Ovary (tissue), 9 donors: Measurements from ENCODE around the gene ELOVL2. TPM values are rescaled to one million over a fixed set of nuclear protein-coding genes. Genes with fewer than 3 reads are reported as not detected.
A peak's percentile ranks its signal among the peaks of the same experiment; 100 is the strongest.

ENCODE experiments used
- DNase-seq, 5 donors: peaks; one replicate each; pipeline ENCODE4 v3.0.0-alpha.2; 2019 to 2020
- H3K27ac ChIP-seq, 2 donors: fragments of 200-600 bp; one replicate each; pipeline versions ENCODE4 v1.5.1 to v1.8.0; 2019 to 2022
- H3K27me3 ChIP-seq: fragments of 200-600 bp; one replicate; pipeline ENCODE4 v1.8.0; 2022
- H3K36me3 ChIP-seq: fragments of 200-600 bp; sonication (generic); one replicate; pipeline ENCODE4 v1.5.1; 2019
- H3K4me1 ChIP-seq: one replicate; pipeline ENCODE4 v1.8.1; 2013; ENCODE audit warnings: mild to moderate bottlenecking, moderate library complexity; ENCODE audit not compliant: insufficient read depth
- H3K4me3 ChIP-seq: fragments of 200-600 bp; sonication (generic); one replicate; pipeline ENCODE4 v1.5.1; 2017
- H3K9me3 ChIP-seq, 2 donors: fragments of 200-600 bp in 1 of 2; sonication (generic) in 1 of 2; one replicate each; pipeline versions ENCODE4 v1.5.1 to v1.8.1; 2013 to 2019; ENCODE audit warnings: mild to moderate bottlenecking in 1 of 2, moderate library complexity in 1 of 2
- EP300 ChIP-seq: sonication (generic); formaldehyde crosslinking; IDR thresholded peaks from one replicate; pipeline ENCODE4 v1.6.1; 2017; ENCODE audit warnings: antibody characterized with exemption
- POLR2A ChIP-seq: fragments of 450-650 bp; IDR thresholded peaks from one replicate; pipeline ENCODE4 v1.6.1; 2017; ENCODE audit warnings: antibody characterized with exemption, mild to moderate bottlenecking, moderate library complexity
- WGBS, 3 donors: extraction: QIAGEN DNeasy Blood & Tissue Kit in 1 of 3; methylation state at CpG; one replicate each; pipeline versions ENCODE4 v1.1.5 to v1.1.7; 2013 to 2017; 5-methylcytosine and 5-hydroxymethylcytosine counted together
- intact Hi-C, 4 donors: fragments of 100-400 bp; cut with DNase I; formaldehyde crosslinking; loops; one replicate each; pipeline versions ENCODE4 v1.11.0 to v1.15.1; 2022 to 2023
- polyA plus RNA-seq, 2 donors: library from polyadenylated mRNA; stranded (reverse); fragments of 200-250 nt in 1 of 2; fragments of 350-450 nt in 1 of 2; fragmentation: Illumina TruSeq in 1 of 2; extraction: RNeasy Lipid Tissue Mini Kit (QIAGEN cat#74804) in 1 of 2; gene quantifications; one replicate each; pipeline ENCODE4 v1.2.3, GENCODE V29; 2013 to 2014
- total RNA-seq, 7 donors: library from RNA; depleted of rRNA in 2 of 7; stranded (reverse); fragments of >200 nt in 2 of 7; fragmentation: NEBNext Ultra II Directional in 3 of 7; extraction: Animal tissue kit (Norgen Biotek cat#: 25700) in 3 of 7; gene quantifications; one replicate each; pipeline versions ENCODE4 v1.1.0 to v1.2.4, GENCODE V29; 2016 to 2023
- TF ChIP-seq, protein P1 (sequence below), 3 donors: fragments of 450-650 bp in 2 of 3; fragments of 200-600 bp in 1 of 3; IDR thresholded peaks; one replicate each; pipeline versions ENCODE4 v1.5.1 to v1.8.0; 2016 to 2022; ENCODE audit warnings: antibody characterized with exemption in 3 of 3, mild to moderate bottlenecking in 1 of 3
- donor health status: DM: no; HTN: no; CAD: no; lungs with moderate emphysema.
- donor health status: DM: no; HTN: no; CAD: no.
- donor health status: Bipolar disorder and iron deficiency.
- donor health status: DM: yes; HTN: yes; CAD: no.
- donor health status: DM: no; HTN: no; CAD: no.
- donor health status: DM: yes; HTN: yes; CAD: no.

Gene ELOVL2
- total and polyA plus RNA-seq, 9 donors, result 0.11 to 1.4 (median 0.28) TPM; not detected in 1

DNA sequence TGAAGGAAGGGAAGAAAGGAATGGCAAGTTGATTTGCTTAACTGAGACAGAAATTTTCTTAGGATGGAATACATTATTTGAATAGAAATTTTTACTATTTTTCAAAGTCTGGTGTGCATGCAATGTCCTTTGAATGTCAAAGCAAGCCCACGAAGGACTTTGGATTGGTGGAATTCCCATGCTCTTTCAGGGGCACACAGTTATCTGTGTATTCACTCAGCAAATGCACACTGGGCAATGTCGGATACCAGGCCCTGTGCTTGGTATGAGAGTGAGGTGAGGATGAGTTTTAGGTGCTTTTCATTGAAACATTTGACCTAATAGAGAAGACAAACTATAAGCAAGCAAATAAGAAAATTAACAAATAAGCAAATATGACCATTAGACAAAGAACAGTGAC, 83.9 kb downstream of the ELOVL2 start:
- no peaks in the 10 kb centered on the region for H3K9me3 ChIP-seq
- H3K27me3 ChIP-seq, result no peaks in the 10 kb centered on the region
- peaks cover 2% of the 10 kb centered on the region for H3K4me1 ChIP-seq
- TF ChIP-seq POLR2A (no peak), EP300 (no peak)
- TF ChIP-seq, protein P1, sequence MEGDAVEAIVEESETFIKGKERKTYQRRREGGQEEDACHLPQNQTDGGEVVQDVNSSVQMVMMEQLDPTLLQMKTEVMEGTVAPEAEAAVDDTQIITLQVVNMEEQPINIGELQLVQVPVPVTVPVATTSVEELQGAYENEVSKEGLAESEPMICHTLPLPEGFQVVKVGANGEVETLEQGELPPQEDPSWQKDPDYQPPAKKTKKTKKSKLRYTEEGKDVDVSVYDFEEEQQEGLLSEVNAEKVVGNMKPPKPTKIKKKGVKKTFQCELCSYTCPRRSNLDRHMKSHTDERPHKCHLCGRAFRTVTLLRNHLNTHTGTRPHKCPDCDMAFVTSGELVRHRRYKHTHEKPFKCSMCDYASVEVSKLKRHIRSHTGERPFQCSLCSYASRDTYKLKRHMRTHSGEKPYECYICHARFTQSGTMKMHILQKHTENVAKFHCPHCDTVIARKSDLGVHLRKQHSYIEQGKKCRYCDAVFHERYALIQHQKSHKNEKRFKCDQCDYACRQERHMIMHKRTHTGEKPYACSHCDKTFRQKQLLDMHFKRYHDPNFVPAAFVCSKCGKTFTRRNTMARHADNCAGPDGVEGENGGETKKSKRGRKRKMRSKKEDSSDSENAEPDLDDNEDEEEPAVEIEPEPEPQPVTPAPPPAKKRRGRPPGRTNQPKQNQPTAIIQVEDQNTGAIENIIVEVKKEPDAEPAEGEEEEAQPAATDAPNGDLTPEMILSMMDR (IDR thresholded peaks at IDR 0.05), result no peak
- no peak overlapping the region for H3K27ac ChIP-seq
- WGBS, 3 donors, result 92 to 96% (median 94%) methylated on average over 2 of the region's 2 CpGs
- intact Hi-C loops, result no loop called here
- no peak for DNase-seq
- H3K4me3 ChIP-seq, result no peak overlapping the region
- H3K36me3 ChIP-seq, result no peaks in the 10 kb centered on the region

DNA sequence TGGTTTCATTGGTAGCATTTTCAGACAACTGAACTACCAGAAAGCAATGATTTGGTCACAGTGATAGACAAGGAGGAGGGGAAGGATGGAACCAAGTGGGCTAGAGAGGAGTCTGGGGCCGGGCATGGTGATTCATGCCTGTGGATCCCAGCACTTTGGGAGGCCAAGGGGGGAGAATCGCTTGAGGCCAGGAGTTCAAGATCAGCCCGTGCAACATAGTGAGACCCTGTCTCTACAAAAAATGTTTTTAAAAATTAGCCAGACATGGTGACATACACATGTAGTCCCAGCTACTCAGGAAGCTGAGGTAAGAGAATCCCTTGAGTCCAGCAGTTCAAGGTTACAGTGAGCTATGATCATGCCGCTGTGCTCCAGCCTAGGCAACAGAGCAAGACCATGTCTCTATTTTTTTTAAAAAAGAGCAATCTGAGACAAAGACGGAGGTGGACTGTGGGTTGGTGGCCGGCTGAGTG, 86.7 kb downstream of the ELOVL2 start:
- Histone ChIP-seq H3K9me3 (no peaks in the 10 kb centered on the region), H3K4me1 (no peaks in the 10 kb centered on the region), H3K27ac (no peak overlapping the region), H3K36me3 (no peaks in the 10 kb centered on the region), H3K27me3 (no peaks in the 10 kb centered on the region), H3K4me3 (no peak overlapping the region)
- intact Hi-C loops, result no loop called here
- DNase-seq, result no peak
- WGBS, 3 donors, result 66 to 97% (median 81%) methylated on average over 6 of the region's 6 CpGs
- TF ChIP-seq, protein P1 (IDR thresholded peaks at IDR 0.05), result no peak
- no peak for TF ChIP-seq POLR2A
- TF ChIP-seq EP300, result no peak

DNA sequence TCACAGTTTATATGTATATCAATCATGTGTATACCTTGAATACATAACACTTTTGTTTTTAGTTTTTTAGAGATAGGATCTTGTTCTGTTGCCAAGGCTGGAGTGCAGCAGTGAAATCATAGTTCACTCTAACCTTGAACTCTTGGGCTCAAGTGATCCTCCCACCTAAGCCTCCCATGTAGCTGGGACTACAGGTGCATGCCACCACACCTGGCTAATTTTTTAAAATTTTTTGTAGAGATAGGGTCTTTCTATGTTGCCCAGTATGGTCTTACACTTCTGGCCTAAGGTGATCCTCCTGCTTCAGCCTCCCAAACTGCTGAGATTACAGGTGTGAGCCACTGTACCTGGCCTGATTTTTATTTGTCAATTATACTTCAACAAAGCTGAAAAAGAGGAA, 87.3 kb downstream of the ELOVL2 start:
- H3K27me3 ChIP-seq, result no peaks in the 10 kb centered on the region
- no peaks in the 10 kb centered on the region for H3K4me1 ChIP-seq
- H3K27ac ChIP-seq, result no peak overlapping the region
- H3K36me3 ChIP-seq, result no peaks in the 10 kb centered on the region
- no peaks in the 10 kb centered on the region for H3K9me3 ChIP-seq
- H3K4me3 ChIP-seq, result no peak overlapping the region
- no peak for DNase-seq
- no peak for TF ChIP-seq EP300
- TF ChIP-seq POLR2A, result no peak
- TF ChIP-seq, protein P1 (IDR thresholded peaks at IDR 0.05), result no peak
- intact Hi-C loops, result no loop called here

DNA sequence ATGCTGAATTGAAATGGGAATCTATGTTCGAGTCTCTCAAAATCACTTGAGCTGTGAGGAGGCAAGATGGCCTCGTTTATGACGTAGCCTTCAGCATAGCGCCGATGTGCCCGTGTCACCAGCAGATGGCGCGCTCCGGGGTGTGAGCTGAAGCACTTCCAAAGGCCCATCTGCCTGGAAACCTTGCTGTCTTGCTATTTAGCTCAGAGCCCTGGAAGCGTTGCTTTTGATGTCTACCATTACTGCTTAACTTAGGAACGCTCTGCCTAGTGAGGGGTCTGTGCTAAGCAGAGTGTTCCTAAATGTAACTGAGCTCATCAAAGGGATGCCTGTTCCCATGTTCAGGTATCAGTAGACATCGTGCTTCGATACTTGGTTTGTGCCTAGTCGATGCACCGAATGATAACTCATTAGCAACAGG, 89.5 kb downstream of the ELOVL2 start:
- TF ChIP-seq EP300, result no peak
- TF ChIP-seq, protein P1 (IDR thresholded peaks at IDR 0.05), result peak in 1 of 3 donors; percentile 11
- TF ChIP-seq POLR2A, result no peak
- no peak overlapping the region for H3K27ac ChIP-seq
- H3K4me1 ChIP-seq, result no peaks in the 10 kb centered on the region
- no peaks in the 10 kb centered on the region for H3K9me3 ChIP-seq
- H3K27me3 ChIP-seq, result no peaks in the 10 kb centered on the region
- H3K4me3 ChIP-seq, result no peak overlapping the region
- intact Hi-C loops, result no loop called here
- DNase-seq, result peak in 4 of 5 donors; percentile 15 to 47 (median 18)
- no peaks in the 10 kb centered on the region for H3K36me3 ChIP-seq
- WGBS, 3 donors, result 44 to 46% (median 45%) methylated on average over 15 of the region's 15 CpGs
